ENCODE data around the gene SKOR1. TPM values are rescaled to one million over a fixed set of nuclear protein-coding genes. Genes with fewer than 3 reads are reported as not detected.

SKOR1 gene
- total and polyA plus RNA-seq, 2 of the 13 experiments (the other 11 are each of a cell fraction or from before 2014, with no cell fraction given) = 0.09 to 0.11 TPM

DNA sequence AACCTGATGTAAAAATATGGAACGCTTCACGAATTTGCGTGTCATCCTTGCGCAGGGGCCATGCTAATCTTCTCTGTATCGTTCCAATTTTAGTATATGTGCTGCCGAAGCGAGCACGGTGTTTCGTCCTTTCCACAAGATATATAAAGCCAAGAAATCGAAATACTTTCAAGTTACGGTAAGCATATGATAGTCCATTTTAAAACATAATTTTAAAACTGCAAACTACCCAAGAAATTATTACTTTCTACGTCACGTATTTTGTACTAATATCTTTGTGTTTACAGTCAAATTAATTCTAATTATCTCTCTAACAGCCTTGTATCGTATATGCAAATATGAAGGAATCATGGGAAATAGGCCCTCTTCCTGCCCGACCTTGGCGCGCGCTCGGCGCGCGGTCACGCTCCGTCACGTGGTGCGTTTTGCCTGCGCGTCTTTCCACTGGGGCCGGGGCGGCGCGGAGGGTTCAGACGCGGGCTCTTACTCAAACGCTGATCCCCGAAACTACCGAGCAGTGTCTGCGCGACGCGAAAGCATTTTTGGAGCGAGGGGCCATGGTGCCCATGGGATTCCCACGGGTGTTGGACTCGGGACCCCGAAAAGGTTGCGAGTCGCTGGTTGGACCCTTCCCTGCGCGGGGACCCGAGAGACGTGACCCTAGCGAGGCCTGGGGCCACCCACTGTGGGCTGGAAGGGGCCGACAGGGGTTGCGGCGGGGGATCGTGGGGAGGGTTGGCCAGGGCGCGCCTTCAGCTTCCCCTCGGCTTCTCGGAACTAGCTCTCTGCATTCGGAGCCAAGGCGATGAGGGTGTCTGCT lies 14.8 kb downstream of the SKOR1 start, which contains the start of gene RNU6-1 (continued):
- TF ChIP-seq DR1 (CRISPR knock-in tag; IDR thresholded peaks at IDR 0.05) (0 out of 2 replicates have a peak, but pooled peaks have one; percentile 20), KLF12 (CRISPR knock-in tag; IDR thresholded peaks at IDR 0.05; ENCODE audit: borderline replicate concordance) (no peak), REXO4 (CRISPR knock-in tag; IDR thresholded peaks at IDR 0.05; ENCODE audit: borderline replicate concordance) (no peak), ZNF20 (CRISPR knock-in tag; IDR thresholded peaks at IDR 0.05) (no peak), ZFYVE20 (CRISPR knock-in tag; IDR thresholded peaks at IDR 0.05; ENCODE audit: borderline replicate concordance, low read depth) (no peak), ZNF496 (CRISPR knock-in tag; IDR thresholded peaks at IDR 0.05; ENCODE audit: insufficient replicate concordance) (no peak), RAD51 (IDR thresholded peaks at IDR 0.05; ENCODE audit: borderline replicate concordance) (peak; percentile 87), MTA1 (CRISPR knock-in tag; IDR thresholded peaks at IDR 0.05; ENCODE audit: borderline replicate concordance) (peak; percentile 55; the same call in 1 of the 2 replicates), FOSL2 (CRISPR knock-in tag; IDR thresholded peaks at IDR 0.05) (no peak), HOXA3 (CRISPR knock-in tag; IDR thresholded peaks at IDR 0.05) (peak; percentile 45; the same call in 1 of the 2 replicates), SPEN (CRISPR knock-in tag; IDR thresholded peaks at IDR 0.05; ENCODE audit: low read depth) (peak; percentile 66; the same call in 1 of the 2 replicates), ZNF841 (CRISPR knock-in tag; IDR thresholded peaks at IDR 0.05; ENCODE audit: borderline replicate concordance) (no peak), GATAD2A (CRISPR knock-in tag; IDR thresholded peaks at IDR 0.05) (peak; percentile 15), SRF (IDR thresholded peaks at IDR 0.05; ENCODE audit: low read depth, low read length) (no peak), NR1H2 (CRISPR knock-in tag; IDR thresholded peaks at IDR 0.05; ENCODE audit: borderline replicate concordance, low read depth) (no peak), ZBTB38 (CRISPR knock-in tag; IDR thresholded peaks at IDR 0.05) (0 out of 2 replicates have a peak, but pooled peaks have one; percentile 25), ZNF230 (CRISPR knock-in tag; IDR thresholded peaks at IDR 0.05) (0 out of 2 replicates have a peak, but pooled peaks have one; percentile 11), ZNF552 (CRISPR knock-in tag; IDR thresholded peaks at IDR 0.05; ENCODE audit: borderline replicate concordance) (no peak), TSC22D2 (CRISPR knock-in tag; IDR thresholded peaks at IDR 0.05; ENCODE audit: borderline replicate concordance) (no peak), KLF16 (CRISPR knock-in tag; IDR thresholded peaks at IDR 0.05) (peak in 1 of 2 experiments; percentile 67; a peak in 2 of 4 replicates), ZNF234 (CRISPR knock-in tag; conservative IDR thresholded peaks at IDR 0.05) (no peak), STAG1 (CRISPR knock-in tag; IDR thresholded peaks at IDR 0.05) (0 out of 2 replicates have a peak, but pooled peaks have one; percentile 10), SAP130 (CRISPR knock-in tag; IDR thresholded peaks at IDR 0.05; ENCODE audit: low read depth) (peak; percentile 63), SUZ12 (IDR thresholded peaks at IDR 0.05; ENCODE audit: low read depth, low read length) (peak; percentile 43), ZFP37 (CRISPR knock-in tag; IDR thresholded peaks at IDR 0.05; ENCODE audit: borderline replicate concordance) (no peak), SOX13 (IDR thresholded peaks at IDR 0.05) (no peak), SOX13 (CRISPR knock-in tag; conservative IDR thresholded peaks at IDR 0.05 in 1 of 2, IDR thresholded peaks at IDR 0.05 in 1 of 2) (peak in 1 of 2 experiments; percentile 10; a peak in 1 of 4 replicates), ZMYM4 (CRISPR knock-in tag; IDR thresholded peaks at IDR 0.05) (peak; percentile 62), MAFK (conservative IDR thresholded peaks at IDR 0.05 in 1 of 2, IDR thresholded peaks at IDR 0.05 in 1 of 2; ENCODE audit: low read length in 2 of 2) (no peak), KDM3A (CRISPR knock-in tag; IDR thresholded peaks at IDR 0.05; ENCODE audit: low read depth) (no peak), ISX (CRISPR knock-in tag; conservative IDR thresholded peaks at IDR 0.05) (no peak), TMF1 (CRISPR knock-in tag; IDR thresholded peaks at IDR 0.05; ENCODE audit: low read depth) (0 out of 2 replicates have a peak, but pooled peaks have one; percentile 50), YEATS2 (CRISPR knock-in tag; IDR thresholded peaks at IDR 0.05; ENCODE audit: borderline replicate concordance) (peak; percentile 13; the same call in 1 of the 2 replicates)

Measured in HepG2 (cell line).